ENCODE results near the gene NTNG1.

Gene NTNG1

DNA sequence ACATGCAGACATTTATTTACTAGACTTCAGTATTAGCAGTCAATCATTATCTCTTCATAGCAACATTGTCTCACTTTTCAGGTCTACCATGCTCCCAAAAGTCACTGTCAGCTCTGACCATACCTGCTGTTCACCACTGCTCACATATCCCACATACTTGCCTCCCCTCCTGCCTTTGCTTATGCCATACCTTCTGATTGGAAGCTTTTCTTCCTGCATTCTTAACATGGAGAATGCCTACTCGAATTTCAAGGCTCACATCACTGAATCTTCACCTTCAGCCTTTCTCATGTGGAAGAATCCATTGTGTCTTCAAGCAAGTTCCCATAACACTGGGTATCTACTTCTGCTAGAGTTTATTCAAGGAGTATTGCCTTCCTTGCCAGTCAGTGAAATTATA, 135.4 kb downstream of the NTNG1 start:
- TF ChIP-seq, protein P1, sequence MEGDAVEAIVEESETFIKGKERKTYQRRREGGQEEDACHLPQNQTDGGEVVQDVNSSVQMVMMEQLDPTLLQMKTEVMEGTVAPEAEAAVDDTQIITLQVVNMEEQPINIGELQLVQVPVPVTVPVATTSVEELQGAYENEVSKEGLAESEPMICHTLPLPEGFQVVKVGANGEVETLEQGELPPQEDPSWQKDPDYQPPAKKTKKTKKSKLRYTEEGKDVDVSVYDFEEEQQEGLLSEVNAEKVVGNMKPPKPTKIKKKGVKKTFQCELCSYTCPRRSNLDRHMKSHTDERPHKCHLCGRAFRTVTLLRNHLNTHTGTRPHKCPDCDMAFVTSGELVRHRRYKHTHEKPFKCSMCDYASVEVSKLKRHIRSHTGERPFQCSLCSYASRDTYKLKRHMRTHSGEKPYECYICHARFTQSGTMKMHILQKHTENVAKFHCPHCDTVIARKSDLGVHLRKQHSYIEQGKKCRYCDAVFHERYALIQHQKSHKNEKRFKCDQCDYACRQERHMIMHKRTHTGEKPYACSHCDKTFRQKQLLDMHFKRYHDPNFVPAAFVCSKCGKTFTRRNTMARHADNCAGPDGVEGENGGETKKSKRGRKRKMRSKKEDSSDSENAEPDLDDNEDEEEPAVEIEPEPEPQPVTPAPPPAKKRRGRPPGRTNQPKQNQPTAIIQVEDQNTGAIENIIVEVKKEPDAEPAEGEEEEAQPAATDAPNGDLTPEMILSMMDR (IDR thresholded peaks at IDR 0.05; ENCODE audit: low read depth, low read length, missing control alignments) = no peak
- DNase-seq (ENCODE audit: low read depth) = no peak
- H3K4me3 ChIP-seq (ENCODE audit: low read depth, low read length) = no peak overlapping the region

DNA sequence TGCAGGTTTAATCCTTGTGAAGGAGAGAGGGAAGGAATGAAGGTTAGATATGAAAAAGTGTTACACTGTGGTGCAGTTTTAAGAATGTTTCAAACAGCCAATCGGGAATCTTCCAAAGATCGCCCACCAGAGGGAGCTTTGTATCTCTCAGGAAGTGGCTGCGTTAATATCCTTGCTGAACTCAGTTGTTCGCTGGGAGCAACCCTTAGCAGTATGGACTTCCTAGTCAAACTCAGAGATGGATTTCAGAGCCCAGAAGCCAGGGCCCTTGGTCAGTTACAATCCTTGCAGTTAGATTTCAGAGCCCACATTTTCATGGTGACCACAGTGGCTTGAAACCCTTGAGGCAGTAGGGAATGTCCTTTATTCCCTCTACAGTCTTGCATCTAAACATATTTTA, 136.2 kb downstream of the NTNG1 start:
- H3K4me3 ChIP-seq (ENCODE audit: low read depth, low read length) = no peak overlapping the region
- TF ChIP-seq, protein P1 (IDR thresholded peaks at IDR 0.05; ENCODE audit: low read depth, low read length, missing control alignments) = peak; percentile 67
- DNase-seq (ENCODE audit: low read depth) = peak; percentile 15

DNA sequence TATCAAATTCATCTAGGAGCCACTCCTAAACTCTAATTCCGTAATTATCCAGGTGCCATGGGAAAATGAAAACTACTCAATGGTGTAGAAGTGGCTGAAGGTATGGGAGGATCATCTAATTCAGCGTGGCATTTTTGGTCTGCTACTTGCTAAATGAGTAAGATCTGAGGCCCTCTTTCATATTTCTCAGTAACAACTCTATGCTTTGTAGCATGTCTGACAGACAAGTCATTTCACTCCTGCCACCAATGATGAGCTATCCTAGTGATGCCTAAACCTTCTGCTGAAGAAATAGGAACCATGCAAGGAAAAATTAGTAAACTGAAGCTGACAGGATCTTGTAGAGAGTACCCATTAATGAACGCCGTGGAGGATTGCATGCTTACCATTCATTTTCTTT, 145.3 kb downstream of the NTNG1 start:
- no peak overlapping the region for H3K4me3 ChIP-seq (ENCODE audit: low read depth, low read length)
- TF ChIP-seq, protein P1 (IDR thresholded peaks at IDR 0.05; ENCODE audit: low read depth, low read length, missing control alignments) = no peak
- DNase-seq (ENCODE audit: low read depth) = no peak

DNA sequence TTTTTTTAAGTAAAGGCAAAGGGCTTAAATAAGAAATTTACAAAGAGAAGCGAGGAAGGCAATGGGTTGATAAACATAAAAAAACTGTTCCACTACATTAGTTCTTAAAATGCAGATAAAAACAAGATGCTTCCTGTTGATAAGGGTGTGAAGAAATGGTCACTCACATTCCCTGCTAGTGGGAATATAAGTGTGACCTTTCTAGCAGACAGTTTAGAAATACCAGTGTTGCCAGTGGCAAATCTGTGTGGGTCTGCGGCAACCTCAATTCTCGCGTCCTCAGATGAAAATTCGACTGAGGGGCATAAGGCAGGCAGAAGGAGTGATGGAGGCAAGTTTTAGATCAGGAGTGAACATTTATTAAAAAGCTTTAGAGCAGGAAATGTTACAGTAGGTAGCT, 151.1 kb downstream of the NTNG1 start:
- no peak overlapping the region for H3K4me3 ChIP-seq (ENCODE audit: low read depth, low read length)
- DNase-seq (ENCODE audit: low read depth) = no peak
- TF ChIP-seq, protein P1 (IDR thresholded peaks at IDR 0.05; ENCODE audit: low read depth, low read length, missing control alignments) = no peak

DNA sequence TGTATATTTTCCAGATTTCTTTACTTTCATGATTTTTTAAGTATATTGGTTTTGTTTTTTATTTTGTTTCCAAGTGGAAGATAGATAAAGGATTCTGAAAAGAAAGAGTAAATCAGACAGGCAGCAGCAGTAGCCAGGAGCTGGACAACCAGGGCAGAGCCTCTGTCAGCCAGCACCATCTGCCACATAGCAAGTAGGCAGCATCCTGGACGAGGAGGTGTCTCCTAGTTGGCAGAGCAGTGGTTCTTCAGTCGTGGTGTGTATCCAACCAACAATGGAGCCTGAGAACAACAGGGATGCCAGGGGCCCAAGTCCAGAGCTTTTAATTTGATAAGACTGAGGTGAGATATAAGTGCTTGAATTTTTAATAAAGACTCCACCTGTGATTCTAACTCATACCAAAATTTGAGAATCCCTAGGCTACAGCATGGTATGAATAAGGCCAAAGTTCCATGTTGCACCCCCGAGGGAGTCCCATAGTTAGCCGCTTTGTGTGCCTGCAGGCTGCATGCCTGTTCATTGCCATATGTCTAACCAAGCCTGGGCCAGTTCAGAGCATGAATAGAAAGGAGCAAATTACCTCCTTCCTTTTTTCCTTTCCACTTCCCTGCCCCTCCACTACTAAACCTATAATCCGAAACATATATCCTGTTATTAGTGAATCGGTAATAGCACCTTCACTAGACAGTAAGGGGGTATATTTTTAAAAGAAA, 153.2 kb downstream of the NTNG1 start:
- DNase-seq (ENCODE audit: low read depth) = no peak
- no peak overlapping the region for H3K4me3 ChIP-seq (ENCODE audit: low read depth, low read length)
- TF ChIP-seq, protein P1 (IDR thresholded peaks at IDR 0.05; ENCODE audit: low read depth, low read length, missing control alignments) = no peak

DNA sequence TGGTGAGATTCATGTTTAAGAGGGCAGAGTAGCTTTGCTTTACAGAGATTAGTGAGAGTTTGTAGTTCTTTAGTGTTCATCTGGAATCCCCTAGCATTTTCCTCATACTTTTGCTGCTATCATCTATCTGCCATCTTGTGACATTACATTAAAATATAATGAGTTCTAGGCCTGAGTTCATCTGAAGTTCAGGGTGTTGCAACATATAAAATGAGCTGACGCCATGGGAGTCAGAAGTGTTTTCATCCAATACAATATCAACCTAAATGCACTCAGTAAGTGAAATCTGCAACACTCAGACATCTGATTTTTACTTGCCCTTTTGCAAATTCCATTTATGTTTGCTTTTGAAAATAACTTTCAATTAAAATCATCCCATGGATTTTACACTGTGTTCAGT, 153.8 kb downstream of the NTNG1 start:
- TF ChIP-seq, protein P1 (IDR thresholded peaks at IDR 0.05; ENCODE audit: low read depth, low read length, missing control alignments) = no peak
- no peak overlapping the region for H3K4me3 ChIP-seq (ENCODE audit: low read depth, low read length)
- no peak for DNase-seq (ENCODE audit: low read depth)

DNA sequence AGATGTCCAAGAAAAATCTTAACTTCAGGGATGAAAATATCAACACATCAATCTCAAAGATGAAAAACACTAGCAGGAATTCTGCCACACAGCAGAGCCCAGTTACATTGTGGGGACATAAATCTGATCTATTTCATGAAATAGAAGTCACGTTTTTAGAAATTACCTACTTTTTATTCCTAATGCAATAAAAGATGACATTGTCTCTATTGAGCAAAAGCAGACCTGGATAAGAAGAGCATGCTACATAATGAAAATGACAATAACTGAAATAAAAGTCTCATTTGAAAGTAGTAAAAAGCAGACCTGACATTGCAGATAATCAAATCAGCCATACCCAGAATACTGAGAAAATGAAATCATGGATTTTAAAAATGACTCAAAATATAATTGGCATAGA, 156.8 kb downstream of the NTNG1 start:
- DNase-seq (ENCODE audit: low read depth) = no peak
- TF ChIP-seq, protein P1 (IDR thresholded peaks at IDR 0.05; ENCODE audit: low read depth, low read length, missing control alignments) = no peak

More for the DNA sequence above, 156.8 kb downstream of the NTNG1 start:
- no peak overlapping the region for H3K4me3 ChIP-seq (ENCODE audit: low read depth, low read length)

All from GM12864 (cell line).